Activated CD4-positive, alpha-beta T cell treated with anti-CD3 and anti-CD28 coated beads, Interleukin-2, Interleukin-6, amounts not matched to agents 100 ng/mL and 50 ng/mL, durations not matched to agents 16 hours and 8 hours (primary cell): Measurements from ENCODE around the gene ESYT2.
"Not testable (repeated sequence)": the region's sequence is repeated elsewhere in the genome, so short reads cannot be mapped to it uniquely, and the experiment has no call there.

Source experiments
- DNase-seq: peaks from one replicate; pipeline ENCODE4 v3.0.0-alpha.2; 2020

ESYT2 gene

DNA sequence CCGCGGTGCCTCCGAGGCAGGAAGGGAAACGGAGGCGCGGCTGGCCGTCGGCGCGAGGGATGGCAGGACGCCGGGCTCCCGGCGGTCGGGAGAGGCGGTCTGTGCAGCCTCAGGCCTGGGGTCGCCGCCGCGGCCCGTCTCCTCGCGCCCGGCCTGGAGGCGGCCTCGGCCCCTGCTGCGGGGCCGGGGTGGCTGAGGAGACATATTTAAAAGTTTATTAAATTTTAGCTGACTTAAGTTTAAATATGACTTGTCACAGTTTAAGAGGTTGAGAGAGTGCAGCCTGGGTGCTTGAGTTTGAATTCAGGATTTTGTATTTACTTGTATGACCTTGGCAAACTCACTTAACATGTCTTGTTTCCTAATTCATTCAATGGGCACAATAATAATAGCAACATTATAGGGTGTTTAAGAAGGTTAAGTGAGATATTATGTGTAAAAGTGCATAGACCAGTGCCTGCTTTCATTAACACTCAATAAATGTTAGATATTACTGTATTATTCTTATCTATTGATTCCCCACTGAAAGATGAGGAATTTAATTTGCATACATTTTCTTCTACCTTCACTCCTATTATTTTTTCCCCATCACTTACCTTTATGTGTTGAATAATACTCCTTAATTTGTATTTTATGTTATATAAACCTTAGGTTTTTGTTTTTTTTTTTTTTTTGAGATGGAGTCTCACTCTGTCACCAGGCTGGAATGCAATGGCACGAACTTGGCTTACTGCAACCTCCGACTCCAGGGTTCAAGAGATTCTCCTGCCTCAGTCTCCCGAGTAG lies 27.8 kb upstream of the ESYT2 start:
- no peak for DNase-seq

DNA sequence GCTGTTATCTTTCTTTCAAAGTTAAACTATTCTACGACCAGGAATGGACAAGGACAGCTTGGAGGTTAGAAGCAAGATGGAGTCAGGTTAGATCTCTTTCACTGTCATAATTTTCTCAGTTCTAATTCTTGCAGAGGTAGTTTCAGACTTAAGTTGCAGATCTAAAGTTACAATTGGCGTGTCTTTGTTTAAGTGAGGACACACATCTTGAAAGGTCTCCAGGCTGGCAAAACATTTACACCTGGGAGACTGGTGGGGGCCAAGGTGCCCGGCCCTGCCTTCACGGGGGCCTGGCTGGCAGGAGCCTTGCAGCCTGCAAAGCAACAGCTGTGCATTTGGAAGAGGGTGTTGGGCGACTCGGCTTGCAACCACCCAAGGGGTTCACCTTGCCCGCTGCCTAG lies 25.4 kb upstream of the ESYT2 start:
- no peak for DNase-seq

DNA sequence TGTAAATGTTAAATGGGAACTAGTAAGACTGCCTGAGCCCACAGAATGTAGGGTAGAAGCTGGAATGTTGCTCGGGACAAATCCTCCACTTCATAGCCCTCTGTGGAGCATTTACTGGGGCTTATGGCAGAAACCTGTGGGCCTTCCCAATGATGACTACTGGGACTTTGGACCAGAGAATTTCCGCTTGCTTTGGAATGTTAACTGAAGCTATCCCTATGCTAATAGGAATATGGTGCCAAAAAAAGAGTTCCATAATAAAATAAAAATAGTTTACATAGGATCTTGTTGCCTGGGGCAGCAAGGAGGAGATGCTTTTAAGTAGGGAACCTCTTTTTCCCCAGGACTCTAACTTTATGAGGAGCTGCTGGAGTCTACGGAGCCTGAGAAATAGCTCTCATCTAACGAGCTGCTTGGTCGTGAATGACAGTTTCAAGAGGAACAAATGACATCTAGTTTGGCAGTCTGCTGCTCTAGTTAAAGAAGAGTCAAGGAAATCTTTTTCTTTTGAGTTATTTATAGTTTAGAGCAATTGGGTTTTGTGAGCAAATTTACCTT lies 21.3 kb upstream of the ESYT2 start:
- no peak for DNase-seq

DNA sequence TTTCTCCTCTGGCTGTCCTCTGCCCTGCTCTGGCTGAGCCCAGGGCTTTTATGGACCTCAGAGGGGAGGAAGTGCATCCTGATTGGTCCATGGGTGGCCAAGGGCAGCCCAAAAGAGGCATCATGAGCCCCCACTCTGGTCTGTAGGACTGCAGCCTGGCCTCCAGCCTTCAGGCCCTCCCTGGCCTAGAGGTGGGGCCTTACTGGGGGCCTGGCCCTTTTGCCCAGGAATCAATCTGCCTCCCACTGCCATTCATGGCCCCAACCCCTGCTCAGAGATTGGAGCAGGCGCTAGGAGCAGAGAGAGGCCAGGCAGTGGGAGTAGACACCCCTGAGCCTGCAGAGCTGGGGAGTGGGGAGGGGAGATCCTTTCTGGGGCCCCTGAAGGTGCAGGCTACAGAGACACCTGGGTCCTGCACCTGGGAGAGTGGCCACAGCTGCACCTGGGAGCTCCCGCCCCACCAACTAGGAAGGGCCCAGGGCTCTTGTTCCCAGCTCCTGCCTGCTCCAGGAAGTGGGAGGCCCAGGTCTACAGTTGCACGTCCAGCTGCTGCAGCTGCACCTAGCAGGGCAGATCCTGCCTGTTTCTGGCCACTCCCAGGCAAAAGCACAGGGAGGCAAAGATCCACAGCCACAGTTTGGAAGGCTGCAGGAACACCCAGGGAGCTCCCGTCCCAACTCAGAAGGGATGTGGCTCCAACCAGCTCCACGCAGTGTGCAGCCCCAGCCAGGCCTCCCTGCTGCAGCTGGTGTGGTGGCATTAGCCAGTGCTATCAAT lies 20.6 kb upstream of the ESYT2 start:
- DNase-seq = no peak

- no peak for DNase-seq
Observed at GRCh38 chr7:158849442-158849767, 20.1 kb upstream of the ESYT2 start.

GRCh38 chr7:158847451-158847866 lies 18.1 kb upstream of the ESYT2 start:
- DNase-seq = peak; percentile 32

DNA sequence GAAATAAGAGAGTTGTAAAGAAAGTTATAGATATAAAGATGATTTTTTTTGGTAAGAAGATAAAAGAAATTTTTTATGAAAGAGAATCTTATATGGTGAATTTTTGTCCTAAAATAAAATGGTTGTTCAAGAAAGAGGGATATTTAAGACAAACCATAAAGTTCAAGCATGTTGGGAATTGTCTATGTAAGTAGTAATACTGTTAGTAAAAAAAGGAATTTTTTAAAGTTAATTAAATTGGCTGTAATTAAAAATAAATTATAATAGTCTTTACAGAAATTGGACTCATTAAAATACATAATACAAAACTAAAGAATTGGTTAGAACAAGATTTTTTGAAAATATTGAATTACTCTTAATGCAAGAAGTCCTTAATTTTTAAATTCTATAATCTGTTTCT lies 17.0 kb upstream of the ESYT2 start:
- no peak for DNase-seq

DNA sequence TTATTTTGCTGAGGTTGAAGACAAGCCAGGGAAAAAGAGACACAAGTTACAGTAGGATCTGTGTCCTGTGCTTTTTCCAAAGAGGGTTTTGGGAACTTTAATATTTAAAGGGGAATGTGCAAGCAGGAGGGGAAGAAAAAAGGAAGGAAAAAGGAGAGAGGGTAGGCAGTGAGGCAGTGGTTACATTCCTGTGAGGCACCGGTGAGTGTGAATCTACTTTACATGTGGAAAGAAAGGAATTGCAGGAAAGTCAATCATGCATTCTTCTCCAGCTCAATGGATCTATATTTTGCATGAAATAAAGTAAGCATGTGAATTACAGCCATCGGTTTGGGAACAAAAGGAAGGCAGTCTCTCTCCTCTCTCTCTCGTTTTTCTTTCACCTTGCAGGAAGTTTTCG lies 14.5 kb upstream of the ESYT2 start:
- DNase-seq = no peak

GRCh38 chr7:158842486-158842885 lies 13.2 kb upstream of the ESYT2 start:
- DNase-seq = peak; percentile 20

DNA sequence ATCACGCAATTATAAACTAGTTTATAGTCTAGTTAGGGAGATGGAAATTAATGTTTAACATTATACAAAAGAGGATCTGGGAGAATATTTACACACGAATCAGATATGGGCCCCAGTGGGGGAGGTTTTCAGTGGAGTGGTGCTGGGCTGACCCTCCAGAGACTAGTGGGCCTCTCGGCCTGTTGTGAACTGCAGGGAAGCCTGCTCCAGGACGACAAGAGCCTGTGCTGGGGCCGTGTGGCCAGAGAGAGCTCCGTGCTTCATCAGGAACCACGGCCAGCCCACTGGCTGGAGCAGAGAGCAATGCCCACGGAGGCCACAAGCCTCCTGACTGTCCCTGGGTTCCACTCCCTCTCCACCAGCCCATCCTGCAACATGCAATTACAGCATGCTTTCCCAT lies 11.3 kb upstream of the ESYT2 start:
- no peak for DNase-seq

DNA sequence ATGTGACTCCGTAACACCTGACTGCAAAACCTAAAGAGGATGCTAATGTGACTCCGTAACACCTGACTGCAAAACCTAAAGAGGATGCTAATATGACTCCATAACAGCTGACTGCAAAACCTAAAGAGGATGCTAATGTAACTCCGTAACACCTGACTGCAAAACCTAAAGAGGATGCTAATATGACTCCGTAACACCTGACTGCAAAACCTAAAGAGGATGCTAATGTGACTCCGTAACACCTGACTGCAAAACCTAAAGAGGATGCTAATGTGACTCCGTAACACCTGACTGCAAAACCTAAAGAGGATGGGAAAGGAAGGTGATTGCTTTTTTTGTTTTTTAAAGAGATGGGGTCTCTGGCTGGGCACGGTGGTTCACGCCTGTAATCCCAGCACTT lies 9.9 kb upstream of the ESYT2 start:
- DNase-seq = not testable (repeated sequence)

- no peak for DNase-seq
Observed at GRCh38 chr7:158837790-158838637, 8.7 kb upstream of the ESYT2 start.

- DNase-seq = no peak
Observed at GRCh38 chr7:158836692-158837091, 7.4 kb upstream of the ESYT2 start.

DNA sequence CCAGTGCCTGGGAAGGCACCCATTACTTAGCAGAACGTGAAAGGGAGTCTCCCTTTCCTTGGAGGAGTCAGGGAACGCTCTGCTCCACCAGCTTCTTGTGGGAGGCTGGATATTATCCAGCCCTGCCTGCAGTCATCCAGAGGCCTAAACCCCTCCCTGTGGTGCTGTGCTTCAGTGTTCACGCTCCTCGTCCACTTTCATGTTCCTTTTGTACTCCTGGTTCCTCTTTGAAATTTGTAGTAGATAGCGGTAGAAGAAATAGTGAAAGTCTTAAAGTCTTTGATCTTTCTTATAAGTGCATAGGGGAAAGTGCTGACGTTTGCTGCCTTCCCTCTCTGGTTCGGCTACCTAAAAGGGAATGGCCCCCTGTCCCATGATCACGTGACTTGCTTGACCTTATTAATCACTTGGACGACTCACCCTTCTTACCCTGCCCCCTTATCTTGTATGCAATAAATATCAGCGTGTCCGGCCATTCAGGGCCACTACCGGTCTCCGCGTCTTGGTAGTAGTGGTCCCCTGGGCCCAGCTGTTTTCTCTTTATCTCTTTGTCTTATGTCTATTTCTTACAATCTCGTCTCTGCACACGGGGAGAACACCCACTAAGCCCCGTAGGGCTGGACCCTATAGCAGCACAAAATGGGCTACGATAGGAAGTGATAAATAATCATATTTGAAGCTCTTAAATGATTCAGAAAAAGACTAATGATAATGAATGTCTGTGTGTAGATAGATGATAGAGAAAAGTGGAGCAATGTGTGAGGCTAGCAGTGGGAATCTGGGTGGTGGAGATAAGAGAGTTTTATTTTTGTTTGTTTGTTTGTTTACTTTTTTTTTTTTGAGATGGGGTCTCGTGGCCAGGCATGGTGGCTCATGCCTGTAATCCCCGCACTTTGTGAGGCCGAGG lies 5.8 kb upstream of the ESYT2 start:
- no peak for DNase-seq

GRCh38 chr7:158832994-158833393 lies 3.7 kb upstream of the ESYT2 start:
- no peak for DNase-seq

DNA sequence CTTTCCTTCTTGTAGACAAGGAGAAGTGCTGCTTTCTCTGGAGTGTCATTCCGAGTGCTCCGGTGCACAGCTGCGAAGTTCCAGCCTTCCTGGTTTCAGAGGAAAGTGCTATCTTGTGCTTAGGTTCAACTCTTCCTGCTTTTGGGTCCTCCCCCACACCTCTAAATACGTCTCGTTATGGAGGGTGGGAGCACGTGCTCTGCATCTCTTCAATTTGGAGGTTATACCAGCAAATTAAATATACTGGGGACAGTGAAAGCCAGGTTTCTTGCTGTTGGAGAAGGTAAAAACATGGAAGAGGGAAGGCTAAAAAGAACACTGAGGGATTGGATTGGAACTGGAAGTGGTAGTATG lies 2.4 kb upstream of the ESYT2 start:
- DNase-seq = no peak

GRCh38 chr7:158830211-158830723 lies 958 bp upstream of the ESYT2 start:
- no peak for DNase-seq

- peak; percentile 77 for DNase-seq
Observed at GRCh38 chr7:158829021-158829341, 328 bp downstream of the ESYT2 start.

DNA sequence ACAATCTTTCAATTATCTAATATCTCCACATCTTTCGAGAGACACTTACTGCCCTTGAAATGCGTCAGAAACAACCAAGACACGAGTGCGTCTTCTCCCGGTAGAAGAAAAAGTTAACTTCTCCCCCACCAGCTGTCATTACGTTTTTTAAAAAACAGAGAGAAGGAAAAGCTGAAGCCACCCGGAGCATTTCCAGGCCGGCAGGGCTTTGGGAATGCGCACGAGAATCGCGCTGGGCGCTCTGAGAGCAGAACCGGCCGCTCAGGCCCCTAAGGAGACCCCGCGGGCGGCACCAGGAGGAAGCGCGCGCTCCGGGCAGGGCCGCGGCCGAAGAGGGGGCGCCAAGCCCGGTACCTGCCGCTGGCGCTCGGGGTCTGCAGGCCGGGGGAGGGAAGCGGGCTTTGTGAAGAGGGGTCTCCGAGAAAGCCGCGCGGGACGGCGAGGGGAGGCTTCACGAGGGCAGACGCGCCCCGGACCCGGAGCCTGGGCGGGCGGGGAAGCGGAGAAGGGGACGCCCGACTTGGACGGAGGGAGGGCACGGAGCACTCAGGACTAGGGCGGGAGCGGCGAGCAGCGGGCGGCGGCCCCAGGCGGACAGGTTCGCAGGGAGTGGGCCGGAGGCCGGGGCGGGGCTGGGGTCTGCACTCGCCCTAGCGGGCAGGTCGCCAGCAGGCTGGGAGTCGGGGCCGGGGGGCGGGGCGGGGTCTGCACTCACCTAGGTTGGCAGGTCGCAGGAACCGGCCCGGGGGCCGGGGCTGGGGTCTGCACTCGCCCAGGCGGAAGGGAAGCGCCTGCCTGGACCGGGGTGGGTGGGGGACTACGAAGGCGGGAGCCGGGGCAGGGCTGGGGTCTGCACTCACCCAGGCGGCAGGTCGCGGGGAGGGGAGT lies 932 bp downstream of the ESYT2 start:
- DNase-seq = no peak

GRCh38 chr7:158827411-158828132 lies 1.7 kb downstream of the ESYT2 start:
- DNase-seq = peak; percentile 50
